Retinal pigment epithelial cell (primary cell): ENCODE measurements around the gene MYCBPAP.

Experiments used
- DNase-seq: peaks from one replicate; pipeline ENCODE4 v3.0.0-alpha.2; 2010; ENCODE audit warnings: low read depth
- H3K4me3 ChIP-seq: 2 replicates; pipeline ENCODE4 v1.5.1; 2011; ENCODE audit warnings: mild to moderate bottlenecking, low read length, control low read depth, moderate library complexity
- TF ChIP-seq, protein P1 (sequence below): conservative IDR thresholded peaks from 2 replicates; pipeline ENCODE4 v1.5.1; 2011; ENCODE audit warnings: low read depth, low read length, control low read depth, inconsistent platforms

Gene MYCBPAP

DNA sequence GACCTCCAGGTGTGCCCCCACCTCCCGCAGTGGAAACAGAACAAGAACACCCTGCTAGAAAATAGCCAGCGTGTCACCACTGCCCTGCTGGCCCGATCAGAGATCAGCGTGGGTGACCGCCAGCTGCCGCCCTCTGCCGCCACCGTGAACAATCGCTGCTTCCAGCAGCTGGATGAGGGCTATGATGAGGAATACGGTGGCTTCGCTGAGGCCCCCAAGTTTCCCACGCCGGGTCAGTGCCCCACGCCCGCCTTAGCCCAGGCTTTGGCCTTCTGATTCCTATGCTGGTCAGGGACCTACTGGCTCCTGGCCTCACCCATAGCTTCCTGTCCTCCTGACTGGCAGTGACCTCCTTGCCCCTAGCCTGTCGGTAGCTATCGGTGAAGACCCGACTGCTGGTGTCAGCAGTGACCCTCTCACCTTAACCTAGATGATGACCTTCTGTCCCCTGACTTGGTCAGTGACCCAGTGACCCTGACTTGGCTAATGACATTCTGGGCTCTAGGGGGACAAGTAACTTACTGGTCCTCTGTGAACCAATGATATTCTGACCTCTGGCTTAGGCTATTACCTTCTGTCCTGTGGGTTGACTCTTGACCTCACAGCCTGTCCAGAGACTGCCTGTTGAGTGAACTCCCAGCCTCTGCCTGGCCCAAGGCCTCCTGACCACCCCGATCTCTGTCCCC lies 41.2 kb downstream of the MYCBPAP start:
- TF ChIP-seq, protein P1, sequence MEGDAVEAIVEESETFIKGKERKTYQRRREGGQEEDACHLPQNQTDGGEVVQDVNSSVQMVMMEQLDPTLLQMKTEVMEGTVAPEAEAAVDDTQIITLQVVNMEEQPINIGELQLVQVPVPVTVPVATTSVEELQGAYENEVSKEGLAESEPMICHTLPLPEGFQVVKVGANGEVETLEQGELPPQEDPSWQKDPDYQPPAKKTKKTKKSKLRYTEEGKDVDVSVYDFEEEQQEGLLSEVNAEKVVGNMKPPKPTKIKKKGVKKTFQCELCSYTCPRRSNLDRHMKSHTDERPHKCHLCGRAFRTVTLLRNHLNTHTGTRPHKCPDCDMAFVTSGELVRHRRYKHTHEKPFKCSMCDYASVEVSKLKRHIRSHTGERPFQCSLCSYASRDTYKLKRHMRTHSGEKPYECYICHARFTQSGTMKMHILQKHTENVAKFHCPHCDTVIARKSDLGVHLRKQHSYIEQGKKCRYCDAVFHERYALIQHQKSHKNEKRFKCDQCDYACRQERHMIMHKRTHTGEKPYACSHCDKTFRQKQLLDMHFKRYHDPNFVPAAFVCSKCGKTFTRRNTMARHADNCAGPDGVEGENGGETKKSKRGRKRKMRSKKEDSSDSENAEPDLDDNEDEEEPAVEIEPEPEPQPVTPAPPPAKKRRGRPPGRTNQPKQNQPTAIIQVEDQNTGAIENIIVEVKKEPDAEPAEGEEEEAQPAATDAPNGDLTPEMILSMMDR: no peak
- no peak for DNase-seq
- H3K4me3 ChIP-seq: no peak overlapping the region

DNA sequence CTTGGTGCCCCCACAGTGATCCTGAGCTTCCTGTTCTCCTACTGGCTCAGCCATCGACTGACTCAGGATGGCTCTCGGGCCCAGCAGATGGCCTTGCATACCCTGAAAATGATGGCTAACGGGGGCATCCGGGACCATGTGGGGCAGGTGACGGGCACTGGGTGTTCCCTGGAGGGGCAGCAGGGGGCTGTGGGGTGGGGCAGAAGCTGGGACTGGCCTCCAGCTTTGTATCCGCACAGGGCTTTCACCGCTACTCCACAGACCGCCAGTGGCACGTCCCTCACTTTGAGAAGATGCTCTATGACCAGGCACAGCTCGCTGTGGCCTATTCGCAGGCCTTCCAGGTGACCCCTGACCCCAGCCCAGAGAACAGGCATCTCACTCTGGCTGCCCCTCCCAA lies 41.7 kb downstream of the MYCBPAP start:
- no peak for DNase-seq
- no peak overlapping the region for H3K4me3 ChIP-seq
- TF ChIP-seq, protein P1: no peak

DNA sequence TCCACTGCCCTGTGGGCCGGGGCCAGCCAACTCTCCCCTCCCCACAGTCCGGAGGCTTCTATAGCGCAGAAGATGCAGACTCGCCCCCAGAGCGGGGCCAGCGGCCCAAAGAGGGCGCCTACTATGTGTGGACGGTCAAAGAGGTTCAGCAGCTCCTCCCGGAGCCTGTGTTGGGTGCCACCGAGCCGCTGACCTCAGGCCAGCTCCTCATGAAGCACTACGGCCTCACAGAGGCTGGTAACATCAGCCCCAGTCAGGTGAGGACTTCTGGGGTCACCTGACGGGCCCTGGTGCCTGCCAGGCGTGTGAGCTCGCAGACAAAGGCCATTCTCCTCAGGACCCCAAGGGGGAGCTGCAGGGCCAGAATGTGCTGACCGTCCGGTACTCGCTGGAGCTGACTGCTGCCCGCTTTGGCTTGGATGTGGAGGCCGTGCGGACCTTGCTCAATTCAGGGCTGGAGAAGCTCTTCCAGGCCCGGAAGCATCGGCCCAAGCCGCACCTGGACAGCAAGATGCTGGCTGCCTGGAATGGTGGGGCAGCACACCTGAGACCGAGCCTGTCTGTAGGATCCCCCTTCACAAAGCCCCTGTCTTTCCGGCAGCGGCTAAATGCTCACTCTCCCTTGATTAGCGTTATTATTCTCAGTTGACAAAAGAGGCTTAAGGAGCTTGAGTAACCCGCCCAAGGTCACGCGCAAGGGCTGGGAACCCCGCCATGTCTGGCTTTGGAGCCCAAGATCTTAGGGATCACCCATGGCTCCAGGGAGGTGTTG lies 42.6 kb downstream of the MYCBPAP start:
- peak; percentile 81 for DNase-seq
- TF ChIP-seq, protein P1: peak; percentile 93
- no peak overlapping the region for H3K4me3 ChIP-seq

DNA sequence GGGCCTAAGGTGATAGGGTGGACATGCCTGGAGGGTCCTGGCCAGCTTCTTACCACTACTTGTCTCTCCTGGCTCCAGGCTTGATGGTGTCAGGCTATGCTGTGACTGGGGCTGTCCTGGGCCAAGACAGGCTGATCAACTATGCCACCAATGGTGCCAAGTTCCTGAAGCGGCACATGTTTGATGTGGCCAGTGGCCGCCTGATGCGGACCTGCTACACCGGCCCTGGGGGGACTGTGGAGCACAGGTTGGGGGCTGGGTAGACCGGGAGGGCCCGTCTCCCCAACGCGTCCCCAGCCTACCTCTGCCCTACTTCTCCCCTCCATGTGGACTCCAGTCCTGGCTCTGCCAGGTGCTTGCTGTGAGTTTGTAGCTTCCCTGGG lies 43.2 kb downstream of the MYCBPAP start:
- DNase-seq: no peak
- TF ChIP-seq, protein P1: no peak
- no peak overlapping the region for H3K4me3 ChIP-seq

DNA sequence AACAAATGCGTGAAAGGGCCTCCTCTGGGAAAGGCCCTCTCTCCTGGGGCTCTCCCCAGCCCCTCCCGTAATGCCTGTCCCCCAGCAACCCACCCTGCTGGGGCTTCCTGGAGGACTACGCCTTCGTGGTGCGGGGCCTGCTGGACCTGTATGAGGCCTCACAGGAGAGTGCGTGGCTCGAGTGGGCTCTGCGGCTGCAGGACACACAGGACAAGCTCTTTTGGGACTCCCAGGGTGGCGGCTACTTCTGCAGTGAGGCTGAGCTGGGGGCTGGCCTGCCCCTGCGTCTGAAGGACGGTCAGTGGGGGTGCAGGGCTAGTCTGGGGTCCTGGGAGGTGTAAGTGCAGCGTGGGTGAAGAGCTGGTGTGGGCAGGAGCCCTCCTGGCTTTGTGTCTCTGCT lies 43.6 kb downstream of the MYCBPAP start:
- TF ChIP-seq, protein P1: no peak
- H3K4me3 ChIP-seq: no peak overlapping the region
- DNase-seq: no peak

DNA sequence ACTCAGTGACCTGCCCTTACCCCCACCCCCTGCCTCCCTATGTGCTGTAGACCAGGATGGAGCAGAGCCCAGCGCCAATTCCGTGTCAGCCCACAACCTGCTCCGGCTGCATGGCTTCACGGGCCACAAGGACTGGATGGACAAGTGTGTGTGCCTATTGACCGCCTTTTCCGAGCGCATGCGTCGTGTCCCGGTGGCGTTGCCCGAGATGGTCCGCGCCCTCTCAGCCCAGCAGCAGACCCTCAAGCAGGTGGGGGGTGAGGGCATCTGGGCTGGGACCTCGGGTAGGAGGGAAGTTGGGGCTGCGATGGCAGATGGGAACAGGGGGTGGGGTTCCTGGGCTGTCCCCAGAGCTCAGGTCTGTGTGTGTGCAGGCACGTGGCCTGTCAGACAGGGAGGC lies 46.0 kb downstream of the MYCBPAP start:
- DNase-seq: no peak
- H3K4me3 ChIP-seq: no peak overlapping the region
- TF ChIP-seq, protein P1: no peak

DNA sequence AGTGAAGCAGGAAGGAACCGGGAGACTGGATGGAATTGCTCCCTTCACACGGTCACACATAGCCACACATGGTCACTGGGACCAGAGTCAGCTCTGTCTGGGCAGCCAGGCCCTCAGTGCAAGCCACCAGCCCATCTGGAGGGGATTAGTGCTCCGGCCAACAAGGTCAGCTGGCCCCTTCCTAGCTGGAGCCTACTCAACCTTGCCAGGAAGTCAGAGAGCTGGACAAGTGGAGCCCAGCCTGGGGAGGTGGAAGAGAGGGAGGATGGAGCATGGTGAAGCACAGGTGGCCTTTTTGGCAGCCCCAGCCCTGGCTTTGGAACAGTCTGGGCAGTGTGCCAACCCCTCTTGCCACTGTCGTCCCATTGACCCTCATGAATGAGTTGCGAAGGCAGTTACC lies 48.6 kb downstream of the MYCBPAP start:
- no peak overlapping the region for H3K4me3 ChIP-seq
- TF ChIP-seq, protein P1: no peak
- DNase-seq: no peak
